Fibroblast of peridontal ligament (primary cell): ENCODE measurements around the gene ARF1.
"Not testable (repeated sequence)": the region's sequence is repeated elsewhere in the genome, so short reads cannot be mapped to it uniquely, and the experiment has no call there.

Experiments
- DNase-seq: peaks from one replicate; pipeline ENCODE4 v3.0.0-alpha.2; 2010; ENCODE audit errors: extremely low read depth

The ARF1 gene

DNA sequence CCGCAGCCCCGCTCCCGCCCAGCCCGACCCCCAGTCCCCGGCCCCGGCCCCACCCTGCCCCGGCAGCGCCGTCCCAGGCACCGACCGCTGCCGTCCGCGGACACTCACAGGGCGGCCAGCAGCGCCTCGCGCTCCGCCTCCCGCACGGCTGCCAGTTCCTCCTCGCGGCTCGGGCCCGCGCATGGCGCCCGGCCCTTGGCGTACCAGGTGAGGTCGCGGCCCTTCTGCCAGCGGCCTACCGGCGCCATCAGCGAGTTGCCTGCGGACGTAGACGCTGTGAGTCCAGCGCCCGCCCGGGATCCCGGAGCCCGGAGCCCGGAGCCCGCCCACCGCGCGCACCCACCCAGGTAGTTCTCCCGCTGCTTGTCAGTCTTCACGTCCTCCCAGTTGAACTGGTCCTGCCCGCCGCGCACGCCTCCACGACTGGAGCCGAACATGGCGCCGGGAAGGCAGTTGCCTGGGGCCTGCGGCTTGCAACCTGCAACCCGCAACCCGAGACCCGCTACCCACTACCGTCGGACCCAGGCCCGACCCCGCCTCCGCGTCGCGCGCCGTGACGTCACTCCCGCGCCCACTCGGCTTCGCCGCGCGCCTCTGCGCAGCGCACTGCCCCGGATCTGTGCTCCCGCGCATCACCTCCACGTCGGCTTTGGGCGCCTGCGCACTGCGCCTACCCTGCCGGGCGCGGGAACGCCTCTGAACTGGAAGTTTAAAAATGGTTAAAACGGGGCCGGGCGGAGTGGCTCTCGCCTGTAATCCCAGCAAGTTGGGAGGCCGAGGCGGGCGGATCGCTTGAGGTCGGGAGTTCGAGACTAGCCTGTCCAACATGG lies 20.5 kb downstream of the ARF1 start, which contains the start of gene C1orf35:
Gene C1orf35 (minus strand): TSS at position 535 of the 830 bp plus-strand sequence. CDS start 98 bp downstream, at position 437.
- peak; percentile 86 for DNase-seq

- DNase-seq: no peak
These were observed 22.2 kb downstream of the ARF1 start for GRCh38 chr1:228104526-228105269.

DNA sequence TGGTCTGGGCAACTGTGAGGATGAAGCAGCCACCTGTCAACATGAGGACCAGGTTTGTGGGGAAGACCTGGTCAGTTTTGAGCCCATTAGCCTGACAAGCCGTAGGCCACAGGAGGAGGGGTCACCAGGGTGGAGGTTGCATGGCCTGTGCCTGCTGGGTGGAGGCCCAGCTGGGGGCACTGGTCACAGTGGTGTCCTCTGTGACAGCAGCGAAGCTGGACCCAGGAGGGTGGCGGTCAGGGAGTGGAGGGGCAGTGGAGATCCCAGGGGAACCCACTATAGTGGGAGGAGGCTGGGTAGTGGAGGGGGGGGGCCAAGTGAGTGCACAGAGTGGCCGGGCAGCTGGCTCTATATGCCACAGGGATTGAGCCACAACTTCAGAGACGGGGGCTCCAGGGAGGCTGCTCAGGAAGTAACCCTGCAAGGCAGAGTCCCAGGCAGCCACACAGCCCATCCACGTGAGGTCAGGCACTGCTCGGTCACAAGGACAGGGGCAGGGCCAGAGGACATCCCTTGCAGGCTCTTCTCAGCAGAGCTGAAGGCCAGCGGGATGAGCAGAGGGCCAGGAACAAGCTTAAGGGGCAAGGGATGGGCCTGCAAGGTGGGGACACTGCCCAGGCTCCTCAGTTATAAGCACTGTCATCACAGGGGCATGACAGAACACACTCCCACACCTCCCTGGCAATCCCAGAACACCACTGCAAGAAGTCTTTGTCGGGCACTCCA lies 22.9 kb downstream of the ARF1 start:
- DNase-seq: no peak

GRCh38 chr1:228105996-228106799 lies 23.7 kb downstream of the ARF1 start:
- no peak for DNase-seq

GRCh38 chr1:228106800-228107054 lies 24.2 kb downstream of the ARF1 start:
- no peak for DNase-seq

DNA sequence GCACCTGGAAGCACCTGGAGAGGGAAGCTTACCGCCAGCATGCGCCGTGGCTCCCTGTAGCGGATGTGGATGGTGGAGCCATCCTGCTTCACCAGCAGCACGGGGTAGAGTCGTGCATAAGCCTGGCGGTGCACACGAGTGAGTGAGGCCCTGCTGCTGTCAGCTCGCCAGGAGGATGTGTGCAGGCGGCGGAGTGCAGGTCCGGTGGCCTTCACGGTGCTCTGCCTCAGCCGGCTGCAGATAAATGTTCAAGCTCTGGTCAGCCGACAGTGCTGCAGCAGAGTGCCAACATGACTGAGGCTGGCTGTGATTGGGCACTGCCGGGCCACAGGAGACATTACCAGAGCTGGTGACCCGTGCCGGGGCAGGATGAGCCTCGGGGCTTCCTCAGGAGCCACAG lies 25.1 kb downstream of the ARF1 start:
- DNase-seq: no peak

- no peak for DNase-seq
These were observed 25.7 kb downstream of the ARF1 start for GRCh38 chr1:228108055-228108690.

DNA sequence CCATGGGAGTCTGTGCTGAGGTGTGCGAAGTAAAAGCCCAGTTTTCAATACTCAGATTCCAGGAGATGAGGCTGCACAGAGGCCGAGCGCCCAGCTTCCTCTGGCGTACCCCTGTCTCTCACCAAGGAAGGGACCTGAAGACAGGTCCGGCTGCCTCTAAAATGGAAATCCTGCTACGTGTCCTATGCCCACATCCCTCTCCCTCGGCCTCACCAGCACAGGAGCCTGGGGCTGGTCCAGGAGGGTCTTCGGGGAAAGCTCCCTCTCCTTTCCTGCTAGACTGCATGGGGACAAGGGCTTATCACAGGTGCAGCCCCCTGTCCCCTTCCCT lies 26.2 kb downstream of the ARF1 start:
- DNase-seq: no peak

DNA sequence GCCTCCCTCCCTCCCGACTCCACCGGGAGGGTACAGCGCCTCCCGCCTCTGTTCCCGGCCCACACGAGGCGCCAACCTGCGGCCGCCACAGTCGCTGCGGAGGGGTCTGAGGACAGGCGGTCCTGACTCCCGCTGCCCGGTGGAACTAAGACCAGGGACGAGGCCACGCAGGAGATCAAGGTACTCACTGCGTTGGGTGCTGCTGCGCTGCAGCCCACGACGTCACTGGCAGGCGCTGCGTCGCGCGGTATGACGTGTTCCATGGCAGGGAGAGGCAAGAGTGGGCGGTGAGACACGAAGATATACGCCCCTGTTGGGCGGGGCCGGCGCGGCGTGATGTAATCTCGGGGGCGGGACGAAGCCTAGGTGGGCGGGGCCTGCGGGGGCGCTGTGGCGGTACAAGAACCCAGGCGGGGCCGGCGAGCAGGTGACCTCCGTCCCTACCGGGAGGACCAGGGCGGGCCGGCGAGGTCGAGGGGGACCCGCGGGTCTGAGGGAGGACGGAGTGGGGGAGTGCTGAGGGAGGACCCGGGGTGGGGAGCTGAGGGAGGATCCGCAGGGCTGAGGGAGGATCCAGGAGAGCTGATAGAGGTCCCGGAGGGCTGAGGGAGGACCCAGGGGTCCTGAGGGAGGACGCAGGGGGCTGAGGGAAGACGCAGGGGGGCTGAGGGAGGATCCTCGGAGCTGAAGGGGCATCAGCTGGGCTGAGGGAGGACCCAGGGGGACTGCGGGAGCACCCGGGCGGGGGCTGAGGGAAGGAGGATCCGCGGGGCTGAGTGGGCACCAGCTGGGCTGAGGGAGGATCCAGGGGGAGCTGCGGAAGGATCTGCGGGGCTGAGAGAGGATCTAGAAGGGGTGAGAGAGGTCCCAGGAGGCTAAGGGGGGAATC lies 26.8 kb downstream of the ARF1 start, which contains the start of gene MRPL55:
Gene MRPL55 (minus strand): TSS at position 227 of the 889 bp plus-strand sequence. CDS start 1,039 bp downstream, outside the sequence.
- DNase-seq: peak; percentile 93

DNA sequence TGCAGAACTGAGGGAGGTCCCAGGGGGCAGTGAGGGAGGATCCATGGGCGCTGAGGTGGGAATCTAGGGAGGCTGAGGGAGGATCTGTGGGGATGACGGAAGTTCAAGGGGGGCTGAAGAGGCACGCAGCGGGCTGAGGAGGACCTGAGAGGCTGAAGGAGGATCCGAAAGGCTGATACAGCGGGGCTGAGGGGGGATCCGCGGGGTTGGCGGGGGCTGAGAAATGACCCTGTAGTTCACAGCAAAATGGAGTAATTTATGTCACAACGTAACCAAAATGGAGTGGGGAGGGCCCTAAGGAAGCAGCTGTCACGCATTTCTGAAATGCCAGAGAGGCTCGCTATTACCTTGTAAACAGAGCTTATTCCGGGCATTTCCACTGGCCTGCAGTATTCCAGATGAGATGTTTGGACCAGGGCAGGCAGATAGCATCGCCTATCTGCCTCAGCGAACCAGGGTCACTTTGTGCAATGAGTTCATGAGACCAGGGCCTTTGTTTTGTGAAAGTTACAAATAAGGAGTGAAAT lies 27.5 kb downstream of the ARF1 start:
- peak; percentile 34 for DNase-seq

- no peak for DNase-seq
These were observed 28.0 kb downstream of the ARF1 start for GRCh38 chr1:228110556-228110955.

- not testable (repeated sequence) for DNase-seq
These were observed 28.8 kb downstream of the ARF1 start for GRCh38 chr1:228111315-228111714.

DNA sequence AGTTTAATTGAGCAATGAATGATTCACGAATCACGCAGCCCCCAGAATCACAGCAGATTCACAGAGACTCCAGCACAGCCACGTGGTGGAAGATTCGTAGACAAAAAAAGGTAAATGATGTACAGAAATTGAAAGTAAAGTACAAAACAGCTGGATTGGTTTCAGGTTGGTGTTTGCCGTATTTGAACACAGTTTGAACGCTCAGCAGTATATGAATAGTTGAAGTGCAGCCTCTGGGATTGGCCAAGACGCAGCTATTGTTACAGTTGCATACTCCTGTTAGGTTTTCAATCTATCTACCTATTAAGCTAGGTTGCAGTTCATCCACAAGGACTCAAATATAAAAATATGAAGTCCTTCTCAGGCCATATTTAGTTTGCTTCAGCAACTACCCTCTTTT lies 29.7 kb downstream of the ARF1 start:
- DNase-seq: no peak

DNA sequence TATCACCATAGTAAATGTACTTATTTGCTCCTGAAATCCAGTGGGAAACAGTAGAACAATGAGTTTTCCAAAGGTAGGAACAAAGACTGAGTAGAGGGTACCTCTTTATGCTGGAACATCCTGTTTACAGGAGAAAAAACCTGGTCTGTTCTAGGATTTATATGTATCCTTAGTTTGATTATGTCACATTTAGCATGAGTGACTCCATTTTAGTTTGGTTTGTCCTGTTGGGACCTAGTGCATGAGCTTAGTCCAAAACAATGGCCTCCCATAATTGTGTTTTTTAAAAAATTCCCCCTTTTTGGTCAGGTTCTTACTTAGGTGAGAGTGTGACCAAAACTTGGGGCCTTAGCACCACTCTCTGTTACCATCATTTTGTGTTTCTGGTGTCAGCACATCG lies 30.1 kb downstream of the ARF1 start:
- DNase-seq: no peak

- no peak for DNase-seq
These were observed 32.3 kb downstream of the ARF1 start for GRCh38 chr1:228114827-228115226.

DNA sequence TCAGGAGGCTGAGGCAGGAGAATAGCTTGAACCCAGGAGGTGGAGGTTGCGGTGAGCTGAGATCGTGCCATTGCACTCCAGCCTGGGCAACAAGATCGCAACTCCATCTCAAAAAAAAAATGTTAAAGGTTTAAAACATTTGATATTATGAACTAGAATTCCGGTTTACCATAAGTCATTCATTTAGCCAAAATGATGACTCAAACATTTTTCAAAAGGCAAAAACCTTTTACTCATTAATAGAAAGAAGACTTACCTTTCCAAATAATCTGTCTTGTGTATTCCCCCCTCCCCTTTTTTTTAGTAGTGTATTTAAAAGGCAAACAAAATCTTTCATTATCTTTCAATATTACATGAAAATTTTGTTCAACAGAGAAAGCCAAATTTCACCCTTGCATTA lies 34.8 kb downstream of the ARF1 start:
- DNase-seq: no peak

DNA sequence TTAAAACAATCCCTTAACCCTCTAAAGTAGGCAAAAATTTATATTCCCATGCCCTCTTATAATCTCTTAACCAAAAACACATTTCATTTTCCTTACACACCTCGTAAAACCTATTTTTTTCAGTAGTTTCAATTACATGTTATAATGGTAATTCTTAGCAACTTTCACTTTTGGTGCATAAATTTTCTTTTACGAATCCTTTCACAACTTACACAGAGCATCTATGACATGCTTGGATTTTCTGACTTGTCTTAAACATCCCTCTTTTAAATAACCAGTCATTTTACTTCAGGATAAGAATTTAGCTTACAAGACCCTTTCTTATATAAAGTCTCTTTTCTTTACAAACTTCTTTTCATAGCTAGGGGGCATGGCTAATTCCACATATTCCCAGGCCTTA lies 35.5 kb downstream of the ARF1 start:
- no peak for DNase-seq

GRCh38 chr1:228120351-228120750 lies 37.8 kb downstream of the ARF1 start:
- peak; percentile 26 for DNase-seq

DNA sequence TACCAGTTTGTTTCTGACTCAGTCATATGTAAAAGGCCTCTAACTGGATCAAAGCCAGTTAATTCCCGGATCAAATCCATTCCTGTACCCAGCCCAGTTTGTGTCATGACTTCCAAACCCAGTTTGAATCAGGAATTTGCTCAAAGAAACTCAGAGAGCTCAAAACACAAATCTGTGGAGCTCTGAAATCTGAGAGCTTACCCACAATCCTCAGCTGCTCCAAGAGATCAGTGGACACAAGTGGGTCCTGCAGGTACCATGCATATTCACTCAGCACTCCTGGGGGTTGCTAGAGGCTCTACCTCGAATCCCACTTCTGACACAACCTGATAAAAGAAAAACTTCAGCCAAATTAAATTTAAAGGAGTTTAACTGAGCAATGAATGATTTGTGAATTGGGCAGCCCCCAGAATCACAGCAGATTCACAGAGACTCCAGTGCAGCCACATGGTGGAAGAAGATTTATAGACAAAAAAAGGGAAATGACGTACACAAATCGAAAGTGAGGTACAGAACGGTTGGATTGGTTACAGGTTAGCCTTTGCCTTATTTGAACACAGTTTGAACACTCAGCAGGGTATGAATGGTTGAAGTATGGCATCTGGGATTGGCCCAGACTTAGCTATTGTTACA lies 38.5 kb downstream of the ARF1 start:
- peak; percentile 71 for DNase-seq
